Body of pancreas (tissue), 4 donors: ENCODE data around the gene ATP8B2.

Source experiments
- POLR2A ChIP-seq, 3 donors: fragments of 450-650 bp; IDR thresholded peaks; one replicate each; pipeline ENCODE4 v1.6.1; 2016; ENCODE audit warnings: antibody characterized with exemption in 3 of 3, mild to moderate bottlenecking in 2 of 3
- TF ChIP-seq, protein P1 (sequence below), 7 experiments: fragments of 450-650 bp in 4 of 7; fragments of 200-600 bp in 3 of 7; sonication (generic) in 3 of 7; IDR thresholded peaks; one replicate each; pipeline ENCODE4 v1.5.1; 2016 to 2019; ENCODE audit warnings: antibody characterized with exemption in 7 of 7

DNA sequence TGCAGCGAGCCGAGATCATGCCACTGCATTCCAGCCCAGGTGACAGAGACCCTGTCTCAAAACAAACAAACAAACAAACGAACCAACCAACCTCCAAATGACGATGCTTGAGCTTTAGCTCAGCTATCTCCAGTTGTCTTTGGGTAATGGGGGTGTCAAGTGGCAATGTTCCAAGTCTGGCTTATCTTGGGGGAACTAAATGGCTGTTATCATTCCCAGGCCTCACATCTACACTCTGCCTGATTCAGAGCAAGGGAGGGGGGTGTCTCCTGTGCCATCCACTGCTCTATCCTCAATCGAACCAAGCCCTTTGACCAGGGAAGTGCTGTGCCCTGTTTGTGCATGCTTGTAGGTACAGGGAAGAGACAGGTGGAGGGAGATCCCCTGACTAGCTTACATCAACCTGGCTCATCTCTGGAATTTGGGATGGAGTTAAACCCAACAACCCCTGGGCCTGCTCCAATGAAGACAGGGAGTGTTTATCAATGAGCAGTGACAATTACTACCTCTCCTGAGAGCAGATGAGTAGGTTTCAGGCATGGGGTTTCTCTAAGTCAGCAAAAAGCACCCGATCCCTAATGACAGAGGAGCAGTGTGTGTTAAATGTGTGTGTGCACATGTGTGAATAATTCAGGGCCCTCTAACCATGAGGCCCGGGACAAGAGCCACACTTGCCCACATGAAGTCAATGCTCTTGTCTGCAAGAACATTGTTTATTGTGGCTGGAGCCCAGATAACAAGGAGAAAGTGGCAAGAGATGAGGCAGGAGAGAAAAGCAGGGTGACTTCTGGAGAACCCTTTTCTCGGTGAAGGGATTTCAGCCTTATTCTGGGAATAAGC lies 59.5 kb downstream of the ATP8B2 start:
- TF ChIP-seq, protein P1, sequence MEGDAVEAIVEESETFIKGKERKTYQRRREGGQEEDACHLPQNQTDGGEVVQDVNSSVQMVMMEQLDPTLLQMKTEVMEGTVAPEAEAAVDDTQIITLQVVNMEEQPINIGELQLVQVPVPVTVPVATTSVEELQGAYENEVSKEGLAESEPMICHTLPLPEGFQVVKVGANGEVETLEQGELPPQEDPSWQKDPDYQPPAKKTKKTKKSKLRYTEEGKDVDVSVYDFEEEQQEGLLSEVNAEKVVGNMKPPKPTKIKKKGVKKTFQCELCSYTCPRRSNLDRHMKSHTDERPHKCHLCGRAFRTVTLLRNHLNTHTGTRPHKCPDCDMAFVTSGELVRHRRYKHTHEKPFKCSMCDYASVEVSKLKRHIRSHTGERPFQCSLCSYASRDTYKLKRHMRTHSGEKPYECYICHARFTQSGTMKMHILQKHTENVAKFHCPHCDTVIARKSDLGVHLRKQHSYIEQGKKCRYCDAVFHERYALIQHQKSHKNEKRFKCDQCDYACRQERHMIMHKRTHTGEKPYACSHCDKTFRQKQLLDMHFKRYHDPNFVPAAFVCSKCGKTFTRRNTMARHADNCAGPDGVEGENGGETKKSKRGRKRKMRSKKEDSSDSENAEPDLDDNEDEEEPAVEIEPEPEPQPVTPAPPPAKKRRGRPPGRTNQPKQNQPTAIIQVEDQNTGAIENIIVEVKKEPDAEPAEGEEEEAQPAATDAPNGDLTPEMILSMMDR (IDR thresholded peaks at IDR 0.05), result no peak
- no peak for TF ChIP-seq POLR2A (IDR thresholded peaks at IDR 0.05)
